ENCODE results near the gene MOSMO.

- TF ChIP-seq CTCF (IDR thresholded peaks at IDR 0.05) (no peak), POLR2AphosphoS5 (IDR thresholded peaks at IDR 0.05) (no peak), POLR2A (IDR thresholded peaks at IDR 0.05) (no peak), EP300 (IDR thresholded peaks at IDR 0.05) (no peak)
These were observed 114.3 kb downstream of the MOSMO start for GRCh38 chr16:22122239-22122638.
